Tibial nerve (tissue), 4 donors: ENCODE results near the gene ACP6. TPM values are rescaled to one million over a fixed set of nuclear protein-coding genes. Genes with fewer than 3 reads are reported as not detected.

ENCODE experiments used
- DNase-seq, 2 donors: peaks; one replicate each; pipeline ENCODE4 v3.0.0-alpha.2; 2019; ENCODE audit warnings: low spot score in 2 of 2
- H3K27ac ChIP-seq, 4 donors: fragments of 200-600 bp; sonication (generic) in 3 of 4; one replicate each; pipeline ENCODE4 v1.5.1; 2017 to 2019; ENCODE audit warnings: mild to moderate bottlenecking in 1 of 4
- H3K27me3 ChIP-seq, 2 donors: fragments of 200-600 bp; sonication (generic) in 1 of 2; one replicate each; pipeline versions ENCODE4 v1.5.1 to v1.6.0; 2017 to 2019
- H3K36me3 ChIP-seq, 3 donors: fragments of 200-600 bp; sonication (generic); one replicate each; pipeline ENCODE4 v1.5.1; 2018 to 2019
- H3K4me1 ChIP-seq, 4 donors: fragments of 200-600 bp; sonication (generic) in 3 of 4; one replicate each; pipeline ENCODE4 v1.5.1; 2017 to 2019
- H3K4me3 ChIP-seq, 4 donors: fragments of 200-600 bp; sonication (generic) in 3 of 4; one replicate each; pipeline ENCODE4 v1.5.1; 2017 to 2019; ENCODE audit warnings: mild to moderate bottlenecking in 1 of 4, moderate library complexity in 1 of 4
- H3K9me3 ChIP-seq, 4 donors: fragments of 200-600 bp; sonication (generic) in 3 of 4; one replicate each; pipeline ENCODE4 v1.5.1; 2017 to 2019
- EP300 ChIP-seq, 2 donors: sonication (generic); formaldehyde crosslinking; IDR thresholded peaks; one replicate each; pipeline ENCODE4 v1.6.1; 2017; ENCODE audit warnings: antibody characterized with exemption in 2 of 2, mild to moderate bottlenecking in 1 of 2
- POLR2A ChIP-seq, 2 donors: fragments of 450-650 bp; IDR thresholded peaks; one replicate each; pipeline ENCODE4 v1.6.1; 2017; ENCODE audit warnings: antibody characterized with exemption in 2 of 2, mild to moderate bottlenecking in 2 of 2, moderate library complexity in 2 of 2
- WGBS, 2 donors: methylation state at CpG; one replicate each; pipeline ENCODE4 v1.1.5; 2018; 5-methylcytosine and 5-hydroxymethylcytosine counted together
- total RNA-seq, 4 donors: library from RNA; depleted of rRNA; stranded (reverse); fragments of >200 nt; gene quantifications; one replicate each; pipeline ENCODE4 v1.1.0, GENCODE V29; 2016
- TF ChIP-seq, protein P1 (sequence below), 5 experiments: fragments of 200-600 bp in 3 of 5; fragments of 450-650 bp in 2 of 5; sonication (generic) in 3 of 5; IDR thresholded peaks; one replicate each; pipeline ENCODE4 v1.5.1; 2016 to 2019; ENCODE audit warnings: antibody characterized with exemption in 5 of 5, mild to moderate bottlenecking in 3 of 5, moderate library complexity in 2 of 5

The ACP6 gene
- total RNA-seq, 4 donors from 2014 or later = 13.7 to 29.4 (median 20.9) TPM

DNA sequence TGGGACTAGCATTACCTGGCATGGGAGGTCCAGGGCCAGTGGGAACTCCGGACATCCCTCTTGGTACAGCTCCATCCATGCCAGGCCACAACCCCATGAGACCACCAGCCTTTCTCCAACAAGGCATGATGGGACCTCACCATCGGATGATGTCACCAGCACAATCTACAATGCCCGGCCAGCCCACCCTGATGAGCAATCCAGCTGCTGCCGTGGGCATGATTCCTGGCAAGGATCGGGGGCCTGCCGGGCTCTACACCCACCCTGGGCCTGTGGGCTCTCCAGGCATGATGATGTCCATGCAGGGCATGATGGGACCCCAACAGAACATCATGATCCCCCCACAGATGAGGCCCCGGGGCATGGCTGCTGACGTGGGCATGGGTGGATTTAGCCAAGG is 45.8 kb downstream of the ACP6 start:
- no peak overlapping the region for H3K27ac ChIP-seq
- no peak overlapping the region for H3K4me3 ChIP-seq
- H3K9me3 ChIP-seq = no peaks in the 10 kb centered on the region
- TF ChIP-seq, protein P1, sequence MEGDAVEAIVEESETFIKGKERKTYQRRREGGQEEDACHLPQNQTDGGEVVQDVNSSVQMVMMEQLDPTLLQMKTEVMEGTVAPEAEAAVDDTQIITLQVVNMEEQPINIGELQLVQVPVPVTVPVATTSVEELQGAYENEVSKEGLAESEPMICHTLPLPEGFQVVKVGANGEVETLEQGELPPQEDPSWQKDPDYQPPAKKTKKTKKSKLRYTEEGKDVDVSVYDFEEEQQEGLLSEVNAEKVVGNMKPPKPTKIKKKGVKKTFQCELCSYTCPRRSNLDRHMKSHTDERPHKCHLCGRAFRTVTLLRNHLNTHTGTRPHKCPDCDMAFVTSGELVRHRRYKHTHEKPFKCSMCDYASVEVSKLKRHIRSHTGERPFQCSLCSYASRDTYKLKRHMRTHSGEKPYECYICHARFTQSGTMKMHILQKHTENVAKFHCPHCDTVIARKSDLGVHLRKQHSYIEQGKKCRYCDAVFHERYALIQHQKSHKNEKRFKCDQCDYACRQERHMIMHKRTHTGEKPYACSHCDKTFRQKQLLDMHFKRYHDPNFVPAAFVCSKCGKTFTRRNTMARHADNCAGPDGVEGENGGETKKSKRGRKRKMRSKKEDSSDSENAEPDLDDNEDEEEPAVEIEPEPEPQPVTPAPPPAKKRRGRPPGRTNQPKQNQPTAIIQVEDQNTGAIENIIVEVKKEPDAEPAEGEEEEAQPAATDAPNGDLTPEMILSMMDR (IDR thresholded peaks at IDR 0.05) = no peak
- no peak for TF ChIP-seq POLR2A (IDR thresholded peaks at IDR 0.05)
- no peak for TF ChIP-seq EP300 (IDR thresholded peaks at IDR 0.05)
- no peaks in the 10 kb centered on the region for H3K27me3 ChIP-seq
- H3K4me1 ChIP-seq = peaks cover 0 to 13% (median 0%) of the 10 kb centered on the region in 4 donors
- WGBS, 2 donors = 81 to 93% methylated on average over 5 to 8 of the region's 8 CpGs
- DNase-seq = no peak
- peaks cover 0 to 47% (median 0%) of the 10 kb centered on the region in 3 donors for H3K36me3 ChIP-seq

DNA sequence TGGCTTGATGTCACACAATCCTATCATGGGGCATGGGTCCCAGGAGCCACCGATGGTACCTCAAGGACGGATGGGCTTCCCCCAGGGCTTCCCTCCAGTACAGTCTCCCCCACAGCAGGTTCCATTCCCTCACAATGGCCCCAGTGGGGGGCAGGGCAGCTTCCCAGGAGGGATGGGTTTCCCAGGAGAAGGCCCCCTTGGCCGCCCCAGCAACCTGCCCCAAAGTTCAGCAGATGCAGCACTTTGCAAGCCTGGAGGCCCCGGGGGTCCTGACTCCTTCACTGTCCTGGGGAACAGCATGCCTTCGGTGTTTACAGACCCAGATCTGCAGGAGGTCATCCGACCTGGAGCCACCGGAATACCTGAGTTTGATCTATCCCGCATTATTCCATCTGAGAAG is 46.3 kb downstream of the ACP6 start:
- Histone ChIP-seq H3K9me3 (no peaks in the 10 kb centered on the region), H3K27ac (no peak overlapping the region), H3K27me3 (no peaks in the 10 kb centered on the region), H3K4me3 (no peak overlapping the region), H3K4me1 (peaks cover 0 to 13% (median 0%) of the 10 kb centered on the region in 4 donors), H3K36me3 (peaks cover 0 to 52% (median 0%) of the 10 kb centered on the region in 3 donors)
- 91 to 94% methylated on average over 2 to 7 of the region's 8 CpGs for WGBS, 2 donors
- DNase-seq = no peak
- TF ChIP-seq POLR2A (IDR thresholded peaks at IDR 0.05) (no peak), EP300 (IDR thresholded peaks at IDR 0.05) (no peak)
- TF ChIP-seq, protein P1 (IDR thresholded peaks at IDR 0.05) = no peak

DNA sequence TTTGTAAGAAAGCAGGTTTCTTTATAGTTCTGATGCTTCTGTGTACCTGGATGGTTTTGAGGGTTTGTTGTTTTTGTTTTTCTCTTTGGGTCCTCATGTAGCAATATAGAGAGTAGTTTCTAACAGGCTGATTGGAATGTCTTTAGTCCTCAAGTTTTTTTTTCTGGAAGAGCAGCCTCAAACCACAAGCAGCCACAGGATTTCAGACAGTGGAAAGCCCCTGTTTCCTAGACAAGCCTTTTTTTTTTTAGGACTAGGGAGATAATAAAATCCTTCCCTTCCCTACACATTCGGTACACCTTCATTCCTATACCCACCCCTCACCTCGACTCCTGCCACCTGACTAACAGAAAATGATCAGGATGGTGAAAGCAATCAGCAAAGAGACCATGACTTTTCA is 47.6 kb downstream of the ACP6 start:
- Histone ChIP-seq H3K27me3 (no peaks in the 10 kb centered on the region), H3K4me3 (no peak overlapping the region), H3K9me3 (no peaks in the 10 kb centered on the region), H3K27ac (no peak overlapping the region), H3K4me1 (peaks cover 0 to 13% (median 0%) of the 10 kb centered on the region in 4 donors), H3K36me3 (peaks cover 0 to 65% (median 0%) of the 10 kb centered on the region in 3 donors)
- no peak for TF ChIP-seq POLR2A (IDR thresholded peaks at IDR 0.05)
- TF ChIP-seq EP300 (IDR thresholded peaks at IDR 0.05) = no peak
- TF ChIP-seq, protein P1 (IDR thresholded peaks at IDR 0.05) = no peak
- 78 to 89% methylated on average over 2 of the region's 2 CpGs for WGBS, 2 donors
- no peak for DNase-seq

DNA sequence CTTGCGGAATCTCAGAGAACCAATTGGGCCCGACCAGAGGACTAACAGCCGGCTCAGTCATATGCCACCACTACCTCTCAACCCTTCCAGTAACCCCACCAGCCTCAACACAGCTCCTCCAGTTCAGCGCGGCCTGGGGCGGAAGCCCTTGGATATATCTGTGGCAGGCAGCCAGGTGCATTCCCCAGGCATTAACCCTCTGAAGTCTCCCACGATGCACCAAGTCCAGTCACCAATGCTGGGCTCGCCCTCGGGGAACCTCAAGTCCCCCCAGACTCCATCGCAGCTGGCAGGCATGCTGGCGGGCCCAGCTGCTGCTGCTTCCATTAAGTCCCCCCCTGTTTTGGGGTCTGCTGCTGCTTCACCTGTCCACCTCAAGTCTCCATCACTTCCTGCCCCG is 49.8 kb downstream of the ACP6 start:
- H3K27me3 ChIP-seq = no peaks in the 10 kb centered on the region
- WGBS, 2 donors = 76 to 81% methylated on average over 12 of the region's 12 CpGs
- no peak overlapping the region for H3K27ac ChIP-seq
- peaks cover 0 to 87% (median 10%) of the 10 kb centered on the region in 3 donors for H3K36me3 ChIP-seq
- no peaks in the 10 kb centered on the region for H3K9me3 ChIP-seq
- no peak for DNase-seq
- H3K4me3 ChIP-seq = no peak overlapping the region
- peaks cover 0 to 5% (median 0%) of the 10 kb centered on the region in 4 donors for H3K4me1 ChIP-seq
- TF ChIP-seq, protein P1 (IDR thresholded peaks at IDR 0.05) = no peak
- TF ChIP-seq POLR2A (IDR thresholded peaks at IDR 0.05) (no peak), EP300 (IDR thresholded peaks at IDR 0.05) (no peak)

DNA sequence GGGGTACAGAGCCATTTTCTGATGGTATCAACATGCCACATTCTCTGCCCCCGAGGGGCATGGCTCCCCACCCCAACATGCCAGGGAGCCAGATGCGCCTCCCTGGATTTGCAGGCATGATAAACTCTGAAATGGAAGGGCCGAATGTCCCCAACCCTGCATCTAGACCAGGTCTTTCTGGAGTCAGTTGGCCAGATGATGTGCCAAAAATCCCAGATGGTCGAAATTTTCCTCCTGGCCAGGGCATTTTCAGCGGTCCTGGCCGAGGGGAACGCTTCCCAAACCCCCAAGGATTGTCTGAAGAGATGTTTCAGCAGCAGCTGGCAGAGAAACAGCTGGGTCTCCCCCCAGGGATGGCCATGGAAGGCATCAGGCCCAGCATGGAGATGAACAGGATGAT is 50.6 kb downstream of the ACP6 start:
- no peak for DNase-seq
- Histone ChIP-seq H3K4me3 (no peak overlapping the region), H3K27ac (no peak overlapping the region), H3K36me3 (peaks cover 0 to 91% (median 10%) of the 10 kb centered on the region in 3 donors), H3K9me3 (no peaks in the 10 kb centered on the region), H3K27me3 (no peaks in the 10 kb centered on the region), H3K4me1 (no peaks in the 10 kb centered on the region)
- 84 to 87% methylated on average over 7 of the region's 7 CpGs for WGBS, 2 donors
- TF ChIP-seq POLR2A (IDR thresholded peaks at IDR 0.05) (no peak), EP300 (IDR thresholded peaks at IDR 0.05) (no peak)
- TF ChIP-seq, protein P1 (IDR thresholded peaks at IDR 0.05) = no peak
